Midbrain (tissue), 1 donor: ENCODE measurements around the gene CACNA2D3.
A peak's percentile ranks its signal among the peaks of the same experiment; 100 is the strongest.

Source experiments
- DNase-seq: peaks from one replicate; lab custom pipeline; 2025; lab: John Stamatoyannopoulos, UW

The CACNA2D3 gene

DNA sequence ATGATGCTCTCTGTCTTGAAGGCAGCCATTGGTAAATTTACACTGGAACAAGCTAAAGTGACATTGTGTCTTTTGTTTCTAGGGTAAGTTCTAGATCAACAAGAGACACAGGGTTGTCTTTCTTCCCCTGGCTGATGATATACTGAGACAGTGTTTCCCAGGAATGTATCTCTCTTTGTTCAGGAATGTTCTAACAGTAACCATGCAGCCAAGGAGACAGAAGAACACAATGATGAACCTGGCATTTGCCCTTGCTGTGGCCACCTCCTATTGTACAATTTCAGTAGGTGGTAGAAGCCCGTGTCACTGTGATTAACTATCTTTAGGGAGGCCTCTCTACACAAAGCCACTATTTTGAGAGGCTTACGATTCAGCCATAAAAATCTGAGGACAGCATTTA is 674.8 kb downstream of the CACNA2D3 start:
- DNase-seq: no peak

- DNase-seq: no peak
Observed at GRCh38 chr3:54800478-54800877, 678.1 kb downstream of the CACNA2D3 start.

- DNase-seq: no peak
Observed at GRCh38 chr3:54801977-54802376, 679.6 kb downstream of the CACNA2D3 start.

- DNase-seq: no peak
Observed at GRCh38 chr3:54810401-54810800, 688.0 kb downstream of the CACNA2D3 start.

GRCh38 chr3:54814224-54814623 is 691.9 kb downstream of the CACNA2D3 start:
- DNase-seq: no peak

DNA sequence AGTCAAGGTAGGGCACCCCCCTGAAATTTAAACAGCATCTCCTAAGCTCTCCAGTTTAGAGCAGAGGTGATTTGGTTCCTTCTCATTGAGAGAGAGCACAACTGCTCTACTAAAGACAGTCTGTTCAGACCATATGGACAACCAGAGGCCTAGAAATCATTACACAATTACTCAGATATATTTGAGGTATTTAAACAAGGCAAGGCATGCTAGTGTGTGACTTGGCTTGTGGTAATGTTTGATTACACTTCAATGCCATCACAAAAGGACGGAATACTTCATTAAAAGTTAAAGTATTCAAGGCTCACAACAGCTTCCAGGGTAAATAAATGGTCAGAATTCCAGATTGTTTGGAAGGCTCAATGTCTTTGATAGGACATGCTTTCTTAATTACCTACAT is 695.3 kb downstream of the CACNA2D3 start:
- DNase-seq: no peak

DNA sequence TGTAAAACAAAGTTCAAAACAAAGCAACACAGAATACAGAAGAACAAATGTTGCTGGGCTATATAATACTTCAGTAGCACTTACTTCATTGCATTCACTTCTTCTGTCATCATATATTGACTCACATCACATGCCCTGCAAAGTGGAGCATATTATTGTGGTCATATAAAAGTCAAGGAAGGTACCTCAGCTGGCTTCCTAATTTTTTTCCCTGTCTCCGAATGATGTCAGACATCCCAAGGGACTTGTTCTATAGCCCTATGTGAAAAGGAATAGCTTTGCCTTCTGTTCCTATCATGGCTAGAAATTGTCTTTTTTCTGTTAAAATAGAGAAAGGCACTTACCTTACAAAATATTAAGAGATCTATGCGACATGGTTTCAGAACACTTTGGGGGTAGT is 696.1 kb downstream of the CACNA2D3 start:
- no peak for DNase-seq

GRCh38 chr3:54818942-54819341 is 696.6 kb downstream of the CACNA2D3 start:
- no peak for DNase-seq

DNA sequence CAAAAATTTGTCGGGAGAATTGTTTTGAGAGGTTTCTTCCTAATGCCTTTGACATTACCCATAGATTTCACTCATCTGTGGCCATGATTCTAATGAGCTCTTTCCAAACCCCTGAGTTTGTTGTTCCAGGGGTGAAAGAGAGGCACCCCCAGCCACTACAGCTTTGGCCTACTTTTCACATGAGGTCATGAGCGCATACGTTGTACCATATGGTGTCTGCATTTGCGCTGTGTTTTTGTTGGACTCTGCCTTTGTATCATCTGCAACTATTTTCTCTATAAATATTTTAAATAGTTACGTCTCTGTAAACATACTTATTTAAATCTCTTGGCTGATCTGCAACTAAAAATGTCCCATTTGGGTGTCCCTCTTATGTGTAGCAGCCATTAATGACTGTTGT is 697.6 kb downstream of the CACNA2D3 start:
- no peak for DNase-seq

DNA sequence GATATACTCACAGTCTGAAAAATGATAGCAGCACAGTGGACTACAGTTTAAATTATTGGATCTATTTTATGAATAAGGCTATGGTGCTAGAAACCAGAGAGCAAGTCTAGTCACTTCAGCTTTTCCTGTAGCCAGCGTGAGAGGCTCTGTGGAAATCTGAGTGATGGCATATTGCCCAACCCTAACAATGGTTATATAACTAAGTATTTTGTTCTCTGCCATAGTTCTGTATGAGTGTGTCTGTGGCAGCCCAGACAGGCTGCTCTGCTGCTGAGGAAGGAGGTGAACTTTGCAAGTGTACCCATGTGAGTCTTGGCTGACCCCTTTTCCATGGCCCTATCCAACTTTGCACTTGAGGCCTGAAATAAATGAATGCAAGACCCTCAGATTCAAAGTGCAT is 699.9 kb downstream of the CACNA2D3 start:
- peak; percentile 62 for DNase-seq

DNA sequence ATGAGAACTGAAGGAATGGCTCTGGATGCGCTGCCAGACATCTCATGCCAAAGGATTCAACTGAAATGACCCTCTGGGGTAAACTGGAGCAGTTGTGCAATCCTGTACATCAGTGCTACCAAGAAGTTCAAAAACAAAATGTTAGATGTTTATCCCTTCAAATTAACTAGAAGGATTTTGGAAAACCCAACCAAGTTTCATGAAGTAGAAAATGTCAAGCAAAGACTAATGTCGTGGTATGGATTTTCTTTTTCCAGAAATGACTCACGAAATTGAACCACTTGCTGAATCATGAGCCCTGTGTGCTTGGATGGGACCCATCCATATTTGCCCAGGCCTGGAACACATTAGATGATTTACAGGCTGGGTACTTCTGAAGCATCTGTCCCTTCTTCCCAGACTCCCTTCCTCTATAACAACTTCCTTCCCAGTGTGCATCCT is 703.9 kb downstream of the CACNA2D3 start:
- no peak for DNase-seq

DNA sequence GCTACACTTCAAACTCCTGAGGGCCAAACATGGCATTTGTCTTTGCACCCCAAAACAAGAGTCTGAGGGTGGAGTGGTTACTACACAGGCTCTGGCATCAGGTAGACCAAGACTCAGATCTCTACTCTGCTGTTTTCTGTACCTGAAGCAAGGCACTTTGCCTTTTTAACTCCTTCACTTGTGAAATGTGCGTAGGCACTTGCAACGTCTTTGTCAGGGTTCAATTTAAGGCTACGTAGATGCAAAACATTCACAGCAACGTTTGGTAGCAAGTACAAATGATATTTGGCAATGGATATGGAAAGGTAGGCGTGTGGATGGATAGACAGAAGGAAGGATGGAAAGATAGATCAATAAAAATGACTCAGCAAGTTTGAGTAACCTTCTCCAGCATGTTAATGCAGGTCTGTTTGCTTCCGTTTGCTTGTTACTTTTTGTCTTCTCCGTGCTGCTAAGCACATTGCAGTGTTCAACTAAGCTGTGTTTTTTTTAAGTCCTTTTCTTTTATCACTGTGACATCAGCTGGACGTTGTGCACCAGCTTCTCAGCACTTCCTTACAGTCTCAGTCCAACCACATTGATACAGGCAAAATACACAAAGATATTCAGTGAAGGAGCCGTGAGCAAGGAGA is 704.8 kb downstream of the CACNA2D3 start:
- no peak for DNase-seq

DNA sequence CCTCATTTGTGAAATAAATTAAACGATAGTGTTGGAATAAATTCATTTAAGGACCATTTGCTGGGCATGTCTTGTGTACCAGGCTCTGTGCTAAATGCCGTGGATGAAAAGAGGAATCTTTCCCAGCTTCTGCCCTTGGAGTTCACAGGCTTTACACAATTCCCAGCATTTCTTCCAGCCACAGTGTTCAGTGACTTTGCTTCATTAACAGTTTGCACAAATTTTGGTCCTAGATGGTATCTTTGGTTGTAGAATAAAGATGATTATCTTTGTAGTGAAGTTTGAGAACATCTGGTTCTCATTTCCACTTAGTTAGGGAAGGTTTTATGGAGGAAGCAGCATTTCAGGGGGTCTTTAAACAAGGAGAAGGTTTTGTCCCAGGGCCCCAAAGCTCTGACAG is 705.4 kb downstream of the CACNA2D3 start:
- DNase-seq: no peak

- DNase-seq: no peak
Observed at GRCh38 chr3:54830658-54831057, 708.3 kb downstream of the CACNA2D3 start.

- no peak for DNase-seq
Observed at GRCh38 chr3:54831112-54831511, 708.8 kb downstream of the CACNA2D3 start.

- DNase-seq: no peak
Observed at GRCh38 chr3:54832876-54833275, 710.5 kb downstream of the CACNA2D3 start.

GRCh38 chr3:54835701-54836100 is 713.3 kb downstream of the CACNA2D3 start:
- DNase-seq: no peak

DNA sequence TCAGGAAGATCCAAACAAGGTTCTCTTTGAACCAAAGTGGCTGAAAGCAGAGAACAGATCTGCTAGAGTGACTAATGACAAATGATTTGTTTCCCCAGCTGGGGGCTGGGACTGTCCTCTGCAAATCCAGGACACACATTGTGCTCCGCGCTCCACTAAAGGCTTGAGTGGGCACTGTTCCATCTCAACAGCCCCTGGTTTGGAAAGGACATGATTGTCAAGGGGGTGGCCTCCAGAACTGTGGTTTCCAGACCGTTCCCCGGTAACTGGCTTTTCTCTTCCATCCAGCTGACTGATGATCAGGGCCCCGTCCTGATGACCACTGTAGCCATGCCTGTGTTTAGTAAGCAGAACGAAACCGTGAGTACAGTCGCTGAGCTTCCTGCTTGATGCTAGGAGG is 714.5 kb downstream of the CACNA2D3 start:
- DNase-seq: peak; percentile 16

GRCh38 chr3:54837964-54838363 is 715.6 kb downstream of the CACNA2D3 start:
- DNase-seq: no peak

DNA sequence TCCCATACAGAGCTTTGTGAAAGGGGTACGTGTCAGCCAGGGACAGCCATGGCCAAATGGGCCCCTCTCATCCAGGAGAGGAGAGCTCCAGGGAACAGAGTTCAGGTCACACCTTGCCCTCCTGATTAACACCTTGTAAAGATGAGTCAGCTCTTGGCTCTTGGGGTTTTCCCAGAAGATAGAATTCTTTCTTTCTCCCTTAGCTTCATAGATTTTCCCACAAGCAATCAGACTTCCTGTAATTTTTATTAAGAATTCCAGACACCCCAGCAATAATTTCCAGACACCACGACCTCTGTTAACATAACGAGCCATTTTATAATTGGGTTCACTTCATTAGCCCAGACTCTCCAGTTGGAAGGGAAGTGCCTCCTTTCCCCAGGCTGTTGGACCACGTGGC is 719.1 kb downstream of the CACNA2D3 start:
- DNase-seq: no peak

DNA sequence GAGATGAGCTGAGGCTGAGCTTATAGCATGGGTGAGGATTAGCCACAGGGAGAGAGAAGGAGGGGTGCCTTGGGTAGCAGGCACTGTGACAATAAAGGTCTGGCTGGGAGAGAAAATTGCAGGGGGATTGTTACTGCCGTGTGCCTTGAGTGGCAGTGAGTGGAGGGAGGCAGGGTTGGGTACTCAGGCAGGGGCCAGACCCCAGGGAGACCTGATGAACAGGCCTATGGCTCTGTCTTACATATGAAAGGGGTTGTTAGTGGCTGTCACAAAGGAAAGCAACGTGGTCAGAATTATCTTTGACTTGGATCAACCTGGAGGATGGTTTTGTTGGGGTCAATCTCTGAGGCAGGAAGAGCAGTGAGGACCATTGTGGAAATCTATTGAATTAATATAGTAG is 721.0 kb downstream of the CACNA2D3 start:
- DNase-seq: no peak

DNA sequence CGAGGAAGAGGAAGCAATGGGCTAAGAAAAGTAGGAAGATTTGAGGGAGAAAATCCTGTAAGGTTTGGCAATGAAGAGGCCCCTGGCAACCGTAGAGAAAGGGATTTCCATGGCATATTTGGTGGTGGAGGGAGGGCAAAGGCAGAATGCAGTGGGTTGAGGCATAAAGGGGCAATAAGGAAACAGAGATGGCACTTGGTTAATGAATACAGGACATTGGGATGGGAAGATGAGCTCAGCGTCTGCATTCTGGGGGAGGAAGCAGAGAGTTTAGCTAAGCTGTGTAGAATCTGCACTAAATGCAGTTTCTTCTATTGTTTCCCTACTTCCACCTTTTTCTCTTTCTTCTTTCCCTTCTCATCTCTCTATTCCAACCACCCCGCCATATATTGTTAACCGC is 721.9 kb downstream of the CACNA2D3 start:
- DNase-seq: no peak

DNA sequence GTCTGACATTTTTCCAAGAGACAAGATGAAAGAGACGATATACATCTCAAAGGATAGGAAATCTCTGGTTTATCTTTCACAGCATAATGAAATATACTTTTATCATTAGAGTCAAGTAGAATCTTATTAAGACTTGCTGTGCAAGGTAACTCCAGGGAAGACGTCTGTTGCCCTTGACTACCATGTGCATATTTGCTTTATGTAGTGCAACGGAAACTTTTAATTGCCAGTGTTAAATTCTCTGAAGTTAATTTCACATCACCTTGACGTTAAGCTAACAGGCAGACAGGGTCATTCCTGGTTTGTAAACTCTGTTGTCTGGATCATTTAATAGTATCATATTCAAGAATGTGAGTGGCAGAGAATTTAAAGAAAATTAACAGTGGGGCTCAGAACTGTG is 722.7 kb downstream of the CACNA2D3 start:
- DNase-seq: no peak

DNA sequence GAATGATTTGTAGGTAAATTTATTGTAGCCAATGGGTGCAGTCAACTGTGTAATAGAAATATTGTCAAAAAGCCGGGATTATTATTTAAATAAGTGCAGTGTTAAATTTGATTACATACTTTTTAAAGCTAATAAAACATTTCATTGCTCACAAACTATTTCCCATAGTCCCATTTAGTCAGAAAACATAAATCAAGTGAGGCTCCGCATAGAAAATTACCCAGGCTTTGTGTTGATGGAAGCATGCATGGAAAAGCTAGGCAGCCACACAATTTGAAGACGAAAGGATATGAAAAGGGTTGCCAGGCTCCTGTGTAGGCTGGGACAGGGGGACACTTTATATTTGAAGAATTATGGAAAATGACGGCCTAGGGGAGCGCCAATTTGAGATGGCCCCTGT is 723.2 kb downstream of the CACNA2D3 start:
- DNase-seq: no peak

DNA sequence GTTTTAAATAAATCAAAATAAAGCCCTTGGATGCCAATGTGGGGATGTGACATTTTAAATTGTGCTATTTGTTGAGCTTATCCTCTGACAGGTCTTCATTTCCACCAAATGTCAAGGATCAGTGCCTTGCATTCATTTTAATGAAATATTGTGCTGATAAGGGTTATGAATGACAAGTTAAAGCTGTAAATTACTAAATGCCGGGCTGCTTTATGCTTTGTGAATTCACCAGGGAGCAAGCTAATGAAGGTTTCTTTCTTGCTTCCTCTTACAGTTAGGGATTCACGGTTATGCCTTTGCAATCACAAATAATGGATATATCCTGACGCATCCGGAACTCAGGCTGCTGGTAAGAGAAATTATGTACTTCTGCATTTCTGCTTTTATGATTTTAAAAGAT is 723.8 kb downstream of the CACNA2D3 start:
- no peak for DNase-seq
